HepG2 (cell line): ENCODE data around the gene GKN1. TPM values are rescaled to one million over a fixed set of nuclear protein-coding genes. Genes with fewer than 3 reads are reported as not detected.
A peak's percentile ranks its signal among the peaks of the same experiment; 100 is the strongest.

Source experiments
- ATAC-seq: fragments of 200-7000 bp; cut with Tn5 transposase; 3 replicates; pipeline ENCODE4 v1.9.1; 2020; ENCODE audit warnings: mild to moderate bottlenecking, moderate library complexity
- BruUV-seq: library from RNA; stranded (reverse); fragments of 400-500 nt; replicated peaks from 2 replicates; lab custom pipeline; 2021; lab: Mats Ljungman, UMichigan
- CTCF ChIA-PET: fragments of 300-600 bp; formaldehyde crosslinking; extraction: SDS; loops from one replicate; lab custom pipeline; 2021; ENCODE audit warnings: low total read pairs, inconsistent platforms, low intra/inter-chr PET ratio; lab: Yijun Ruan, JAX
- POLR2A ChIA-PET: fragments of 350-600 bp; sonication (Branson Sonifier 250); formaldehyde crosslinking; loops from one replicate; lab custom pipeline; 2020; ENCODE audit warnings: antibody characterized with exemption, inconsistent platforms; lab: Yijun Ruan, JAX
- DNase-seq: peaks from one replicate; pipeline ENCODE4 v3.0.0-alpha.2; 2015; ENCODE audit warnings: low spot score
- FAIRE-seq: peaks from 3 replicates; lab custom pipeline; 2011; peaks lifted over from hg19 to GRCh38; lab: Jason Lieb, UNC
- H2AFZ ChIP-seq: one replicate; pipeline ENCODE4 v1.6.1; 2011; ENCODE audit warnings: low read length, inconsistent platforms
- H3K27ac ChIP-seq: fragments of 300-600 bp; 3 replicates; pipeline ENCODE4 v1.8.0; 2011; ENCODE audit warnings: mixed run types, mild to moderate bottlenecking, mixed read lengths, low read length, inconsistent platforms; ENCODE audit not compliant: insufficient read depth; ENCODE audit errors: extremely low read length
- H3K27me3 ChIP-seq, 2 experiments: fragments of 200-600 bp in 1 of 2; 2 replicates in 1 of 2; 3 replicates in 1 of 2; pipeline versions ENCODE4 v1.6.0 to v1.8.0; 2011; ENCODE audit warnings: low read length in 2 of 2, mild to moderate bottlenecking in 2 of 2, moderate library complexity in 2 of 2, inconsistent platforms in 1 of 2; ENCODE audit not compliant: insufficient read depth in 2 of 2, control insufficient read depth in 1 of 2
- H3K36me3 ChIP-seq, 2 experiments: fragments of 200-600 bp in 1 of 2; replicated peaks in 1 of 2; 2 replicates in 1 of 2; 3 replicates in 1 of 2; pipeline versions ENCODE4 v1.5.1 to v1.8.0; 2011; ENCODE audit warnings: low read length in 2 of 2, inconsistent platforms in 1 of 2; ENCODE audit not compliant: insufficient read depth in 2 of 2, control insufficient read depth in 1 of 2
- H3K4me1 ChIP-seq: 2 replicates; pipeline ENCODE4 v1.5.1; 2012; ENCODE audit warnings: low read length, inconsistent platforms; ENCODE audit not compliant: insufficient read depth
- H3K4me2 ChIP-seq: 2 replicates; pipeline ENCODE4 v1.6.0; 2011; ENCODE audit warnings: low read depth, low read length, inconsistent platforms
- H3K4me3 ChIP-seq, 3 experiments: fragments of 200-600 bp in 1 of 3; sonication (generic), shearing (Covaris generic) in 1 of 3; replicated peaks in 1 of 3; 2 replicates each; pipeline ENCODE4 v1.5.1; 2011 to 2016; ENCODE audit warnings: low read length in 3 of 3, inconsistent platforms in 2 of 3, low read depth in 2 of 3, mild to moderate bottlenecking in 2 of 3, control low read depth in 1 of 3, mixed read lengths in 1 of 3; ENCODE audit not compliant: insufficient read depth in 1 of 3
- H3K79me2 ChIP-seq: one replicate; pipeline ENCODE4 v1.6.1; 2011; ENCODE audit warnings: low read length, inconsistent platforms; ENCODE audit not compliant: insufficient read depth
- H3K9ac ChIP-seq: 2 replicates; pipeline ENCODE4 v1.6.0; 2011; ENCODE audit warnings: mild to moderate bottlenecking, low read depth, low read length, inconsistent platforms; ENCODE audit not compliant: insufficient read depth
- H3K9me3 ChIP-seq: 2 replicates; pipeline ENCODE4 v1.5.1; 2012; ENCODE audit warnings: mild to moderate bottlenecking, low read length
- H4K20me1 ChIP-seq: 2 replicates; pipeline ENCODE4 v1.6.0; 2011; ENCODE audit warnings: inconsistent platforms, mild to moderate bottlenecking, low read length, moderate library complexity; ENCODE audit not compliant: insufficient read depth
- MAFF ChIP-seq: IDR thresholded peaks from 2 replicates; pipeline ENCODE4 v1.6.1; 2011; ENCODE audit warnings: low read depth, low read length, improper control_type of control experiment
- MAFG ChIP-seq: sonication (generic); formaldehyde crosslinking; IDR thresholded peaks from 2 replicates; pipeline ENCODE4 v1.5.1; 2020; ENCODE audit warnings: mild to moderate bottlenecking, missing genetic modification reagents
- MAFK ChIP-seq, 2 experiments: IDR thresholded peaks in 1 of 2; conservative IDR thresholded peaks in 1 of 2; 2 replicates each; pipeline ENCODE4 v1.6.1; 2011; ENCODE audit warnings: improper control_type of control experiment in 2 of 2, low read length in 2 of 2
- NFE2L2 ChIP-seq: fragments of 150-350 bp; IDR thresholded peaks from 2 replicates; pipeline ENCODE4 v1.6.1; 2014; ENCODE audit warnings: low read length
- ZNF264 ChIP-seq: sonication (generic); formaldehyde crosslinking; IDR thresholded peaks from 2 replicates; pipeline ENCODE4 v1.4.0; 2020; ENCODE audit warnings: missing genetic modification reagents
- ZNF563 ChIP-seq: sonication (generic); formaldehyde crosslinking; IDR thresholded peaks from 2 replicates; pipeline ENCODE4 v1.8.0; 2022; ENCODE audit warnings: mild to moderate bottlenecking, moderate library complexity, missing genetic modification reagents
- WGBS: methylation state at CpG from one replicate; pipeline ENCODE4 v1.1.6; 2017; ENCODE audit warnings: low lambda C conversion rate; 5-methylcytosine and 5-hydroxymethylcytosine counted together
- in situ Hi-C: cut with HindIII; loops from 2 replicates; pipeline ENCODE4 v1.10.0; 2017; ENCODE audit warnings: low pct_unique_long_range_greater_than_20kb; ENCODE audit not compliant: extremely low pct_ligation_motif_present
- intact Hi-C: fragments of 100-400 bp; cut with micrococcal nuclease; formaldehyde crosslinking; loops from one replicate; pipeline ENCODE4 v1.10.0; 2022; ENCODE audit not compliant: unreplicated experiment
- polyA plus RNA-seq, 8 experiments: library from polyadenylated mRNA; depleted of rRNA in 3 of 8; stranded (reverse) in 7 of 8; unstranded in 1 of 8; fragments of >200 nt; fragmentation: Illumina TruSeq in 4 of 8; extraction: Trizol in 4 of 8; gene quantifications; 2 replicates each; pipeline versions ENCODE4 v1.2.1 to v1.2.3, GENCODE V29; 2011 to 2016; ENCODE audit warnings: low read depth in 4 of 8, missing spikeins in 1 of 8, mixed read lengths in 1 of 8; ENCODE audit not compliant: insufficient read depth in 1 of 8
- total RNA-seq, 5 experiments: library from RNA; depleted of rRNA; stranded (reverse); fragments of >200 nt; fragmentation: Illumina TruSeq; extraction: Trizol; gene quantifications; 2 replicates each; pipeline ENCODE4 v1.2.3, GENCODE V29; 2016; ENCODE audit warnings: low read depth in 1 of 5
- TF ChIP-seq, protein P1 (sequence below): sonication (generic); formaldehyde crosslinking; conservative IDR thresholded peaks from 2 replicates; pipeline ENCODE4 v1.4.0; 2020; ENCODE audit warnings: missing genetic modification reagents

GKN1 gene
- total and polyA plus RNA-seq, 2 of the 13 experiments (the other 11 are each of a cell fraction or from before 2014, with no cell fraction given), result not detected

- TF ChIP-seq, protein P1, sequence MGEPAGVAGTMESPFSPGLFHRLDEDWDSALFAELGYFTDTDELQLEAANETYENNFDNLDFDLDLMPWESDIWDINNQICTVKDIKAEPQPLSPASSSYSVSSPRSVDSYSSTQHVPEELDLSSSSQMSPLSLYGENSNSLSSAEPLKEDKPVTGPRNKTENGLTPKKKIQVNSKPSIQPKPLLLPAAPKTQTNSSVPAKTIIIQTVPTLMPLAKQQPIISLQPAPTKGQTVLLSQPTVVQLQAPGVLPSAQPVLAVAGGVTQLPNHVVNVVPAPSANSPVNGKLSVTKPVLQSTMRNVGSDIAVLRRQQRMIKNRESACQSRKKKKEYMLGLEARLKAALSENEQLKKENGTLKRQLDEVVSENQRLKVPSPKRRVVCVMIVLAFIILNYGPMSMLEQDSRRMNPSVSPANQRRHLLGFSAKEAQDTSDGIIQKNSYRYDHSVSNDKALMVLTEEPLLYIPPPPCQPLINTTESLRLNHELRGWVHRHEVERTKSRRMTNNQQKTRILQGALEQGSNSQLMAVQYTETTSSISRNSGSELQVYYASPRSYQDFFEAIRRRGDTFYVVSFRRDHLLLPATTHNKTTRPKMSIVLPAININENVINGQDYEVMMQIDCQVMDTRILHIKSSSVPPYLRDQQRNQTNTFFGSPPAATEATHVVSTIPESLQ (CRISPR knock-in tag), result no peak
- TF ChIP-seq ZNF563, result no peak
Measured at GRCh38 chr2:69013840-69014821, 39.7 kb downstream of the GKN1 start (continued).

- H3K36me3 ChIP-seq, result no peaks in the 10 kb centered on the region
- TF ChIP-seq MAFG (peak; percentile 65; the same call in 1 of the 2 replicates), ZNF264 (CRISPR knock-in tag) (no peak), MAFF (peak; percentile 96), NFE2L2 (peak; percentile 85), MAFK (conservative IDR thresholded peaks at IDR 0.05 in 1 of 2, IDR thresholded peaks at IDR 0.05 in 1 of 2; ENCODE audit: low read length in 2 of 2) (peak; percentile 98)
- ChIA-PET CTCF (no interaction called here), POLR2A (no interaction called here)
- H3K79me2 ChIP-seq, result no peaks in the 10 kb centered on the region
- intact Hi-C loops, result loop anchor here (10.0 kb wide), 1 partner anchor 418 kb away; the partner anchor contains the start of gene NFU1
- no TSS peak for BruUV-seq
- H3K4me1 ChIP-seq, result peaks cover 35% of the 10 kb centered on the region
- FAIRE-seq (no peak), ATAC-seq (no peak), DNase-seq (no peak)
- no peak overlapping the region for H3K9ac ChIP-seq
- no peak overlapping the region for H2AFZ ChIP-seq
- no peaks in the 10 kb centered on the region for H4K20me1 ChIP-seq
- no peak overlapping the region for H3K4me2 ChIP-seq
- H3K4me3 ChIP-seq, result no peak overlapping the region
- H3K9me3 ChIP-seq, result no peaks in the 10 kb centered on the region
- WGBS, result 71% methylated on average over 5 of the region's 5 CpGs
- H3K27me3 ChIP-seq, result peaks cover 0 to 9% of the 10 kb centered on the region in 2 experiments; a peak in 1 of 5 replicates
- H3K27ac ChIP-seq, result no peak overlapping the region
- in situ Hi-C loops, result loop anchor here (5.0 kb wide), 1 partner anchor 290 kb away; no protein-coding TSS in a partner anchor
Measured at GRCh38 chr2:69017080-69017479, 42.6 kb downstream of the GKN1 start.
